B cell (primary cell): ENCODE results near the gene PAWR. TPM values are rescaled to one million over a fixed set of nuclear protein-coding genes. Genes with fewer than 3 reads are reported as not detected.

Source experiments
- ATAC-seq: fragments of 200-7000 bp; cut with Tn5 transposase; one replicate; pipeline ENCODE4 v1.10.0; 2021; ENCODE audit warnings: low read depth, mild to moderate bottlenecking, moderate number of reproducible peaks, moderate library complexity
- CTCF ChIA-PET: fragments of 350-600 bp; sonication (Branson Sonifier 250); formaldehyde crosslinking; loops from one replicate; lab custom pipeline; 2021; ENCODE audit warnings: antibody characterized with exemption, inconsistent platforms; lab: Charles Lee
- POLR2A ChIA-PET: fragments of 350-600 bp; sonication (Branson Sonifier 250); formaldehyde crosslinking; loops from one replicate; lab custom pipeline; 2021; ENCODE audit warnings: antibody characterized with exemption; lab: Charles Lee
- DNase-seq: peaks from one replicate; pipeline ENCODE4 v3.0.0; 2013
- H2AFZ ChIP-seq: 2 replicates; pipeline ENCODE4 v1.6.1; 2012; ENCODE audit warnings: mild to moderate bottlenecking, low read depth, low read length; ENCODE audit not compliant: insufficient read depth, poor library complexity, severe bottlenecking
- H3K27ac ChIP-seq, 2 donors: 1 replicate in 1 of 2; 2 replicates in 1 of 2; pipeline ENCODE4 v1.5.1; 2012 to 2013; ENCODE audit warnings: low read length in 2 of 2, mild to moderate bottlenecking in 2 of 2, moderate library complexity in 1 of 2
- H3K27me3 ChIP-seq, 4 experiments: fragments of 200-600 bp in 1 of 4; sonication (generic) in 1 of 4; replicated peaks in 1 of 4; 1 replicate in 2 of 4; 2 replicates in 2 of 4; pipeline versions ENCODE4 v1.6.1 to v1.7.0; 2013 to 2016; ENCODE audit warnings: low read length in 3 of 4, mild to moderate bottlenecking in 2 of 4, mixed read lengths in 1 of 4, moderate library complexity in 1 of 4; ENCODE audit not compliant: insufficient read depth in 4 of 4, control insufficient read depth in 3 of 4; ENCODE audit errors: control extremely low read depth in 1 of 4
- H3K36me3 ChIP-seq, 2 experiments: replicated peaks in 1 of 2; 1 replicate in 1 of 2; 2 replicates in 1 of 2; pipeline versions ENCODE4 v1.6.1 to v1.7.1; 2013; ENCODE audit warnings: low read length in 1 of 2; ENCODE audit not compliant: insufficient read depth in 2 of 2, control insufficient read depth in 1 of 2; ENCODE audit errors: control extremely low read depth in 1 of 2, extremely low read depth in 1 of 2
- H3K4me1 ChIP-seq, 2 donors: fragments of 200-600 bp in 1 of 2; sonication (generic) in 1 of 2; 1 replicate in 1 of 2; 2 replicates in 1 of 2; pipeline versions ENCODE4 v1.5.1 to v1.6.1; 2013 to 2017; ENCODE audit warnings: low read length in 2 of 2; ENCODE audit not compliant: control insufficient read depth in 2 of 2, insufficient read depth in 2 of 2
- H3K4me2 ChIP-seq: replicated peaks from 2 replicates; pipeline ENCODE3; 2012; ENCODE audit warnings: mild to moderate bottlenecking, low read depth, low read length; ENCODE audit not compliant: poor library complexity, severe bottlenecking
- H3K4me3 ChIP-seq, 5 experiments: fragments of 200-600 bp in 1 of 5; sonication (generic) in 1 of 5; 1 replicate in 3 of 5; 2 replicates in 2 of 5; pipeline versions ENCODE4 v1.5.1 to v1.7.0; 2011 to 2016; ENCODE audit warnings: low read length in 4 of 5, mild to moderate bottlenecking in 4 of 5, low read depth in 2 of 5, control low read depth in 1 of 5, moderate library complexity in 1 of 5; ENCODE audit not compliant: insufficient read depth in 1 of 5; ENCODE audit errors: control extremely low read depth in 1 of 5, extremely low read depth in 1 of 5
- H3K79me2 ChIP-seq: fragments of 200-600 bp; sonication (generic); one replicate; pipeline ENCODE4 v1.6.0; 2016; ENCODE audit warnings: low read length; ENCODE audit not compliant: control insufficient read depth, insufficient read depth
- H3K9ac ChIP-seq: fragments of 200-600 bp; sonication (generic); 2 replicates; pipeline ENCODE4 v1.6.1; 2017; ENCODE audit warnings: mild to moderate bottlenecking, low read length, moderate library complexity
- H3K9me3 ChIP-seq, 3 donors: one replicate each; pipeline versions ENCODE4 v1.6.1 to v1.7.1; 2013; ENCODE audit warnings: low read length in 2 of 3; ENCODE audit not compliant: control insufficient read depth in 2 of 3, insufficient read depth in 1 of 3; ENCODE audit errors: control extremely low read depth in 1 of 3
- H4K20me1 ChIP-seq: 2 replicates; pipeline ENCODE4 v1.6.0; 2012; ENCODE audit warnings: mild to moderate bottlenecking, low read length; ENCODE audit not compliant: insufficient read depth, control insufficient read depth, poor library complexity, severe bottlenecking
- H3K27ac Mint-ChIP-seq: one replicate; pipeline ENCODE4 v1.8.0; 2021; ENCODE audit warnings: mixed read lengths
- H3K27me3 Mint-ChIP-seq: one replicate; pipeline ENCODE4 v1.8.0; 2021; ENCODE audit warnings: mixed read lengths
- H3K4me1 Mint-ChIP-seq: one replicate; pipeline ENCODE4 v1.8.0; 2021; ENCODE audit warnings: mixed read lengths
- H3K4me3 Mint-ChIP-seq: one replicate; pipeline ENCODE4 v1.8.0; 2021; ENCODE audit warnings: mixed read lengths
- H3K9me3 Mint-ChIP-seq: one replicate; pipeline ENCODE4 v1.8.0; 2022; ENCODE audit warnings: mixed read lengths; ENCODE audit not compliant: insufficient read depth
- EZH2 ChIP-seq: IDR thresholded peaks from 2 replicates; pipeline ENCODE4 v1.6.1; 2012; ENCODE audit warnings: borderline replicate concordance, low read depth, mild to moderate bottlenecking, moderate library complexity, low read length; ENCODE audit not compliant: insufficient read depth, poor library complexity, severe bottlenecking
- WGBS: methylation state at CpG from one replicate; pipeline ENCODE4 v1.1.5; 2013; ENCODE audit warnings: missing lambda C conversion rate; ENCODE audit not compliant: insufficient coverage; 5-methylcytosine and 5-hydroxymethylcytosine counted together
- intact Hi-C: fragments of 100-400 bp; cut with micrococcal nuclease; formaldehyde crosslinking; loops from one replicate; pipeline ENCODE4 v1.10.0; 2022
- polyA plus RNA-seq: library from polyadenylated mRNA; depleted of rRNA; stranded (reverse); fragments of >200 nt; gene quantifications from 2 replicates; pipeline ENCODE4 v1.2.3, GENCODE V29; 2012
- total RNA-seq, 2 donors: library from RNA; stranded (reverse); fragments of 120-200 nt in 1 of 2; gene quantifications; 1 replicate in 1 of 2; 2 replicates in 1 of 2; pipeline versions ENCODE4 v1.2.3 to v1.2.4, GENCODE V29; 2013 to 2022
- TF ChIP-seq, protein P1 (sequence below): fragments of 200-600 bp; IDR thresholded peaks from one replicate; pipeline ENCODE4 v1.8.0; 2022; ENCODE audit warnings: antibody characterized with exemption, mild to moderate bottlenecking

The PAWR gene
- total and polyA plus RNA-seq, 2 donors (not counting 1 experiment from before 2014, with no cell fraction given) = 17.9 to 90.1 TPM

DNA sequence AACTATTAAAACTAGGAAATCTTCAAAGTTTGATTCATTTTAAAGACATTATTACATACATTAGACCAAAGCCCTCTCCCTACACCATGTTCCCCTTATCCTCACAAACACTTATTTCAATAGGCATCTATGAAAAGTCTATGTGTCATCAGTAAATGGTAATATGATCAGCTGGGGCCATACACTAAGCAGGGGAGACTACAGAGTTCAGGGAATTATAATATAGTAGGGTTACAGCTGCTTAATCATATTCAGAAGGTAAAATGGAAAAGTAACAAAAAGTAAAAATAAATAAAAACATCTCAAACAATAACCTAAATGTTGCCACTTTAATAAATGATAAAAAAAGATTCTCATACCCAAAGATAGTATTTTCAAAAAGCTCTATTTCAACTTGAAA is 29.1 kb downstream of the PAWR start:
- intact Hi-C loops = loop anchor here (2.0 kb wide), 1 partner anchor 15 kb away; no protein-coding TSS in a partner anchor
- TF ChIP-seq, protein P1, sequence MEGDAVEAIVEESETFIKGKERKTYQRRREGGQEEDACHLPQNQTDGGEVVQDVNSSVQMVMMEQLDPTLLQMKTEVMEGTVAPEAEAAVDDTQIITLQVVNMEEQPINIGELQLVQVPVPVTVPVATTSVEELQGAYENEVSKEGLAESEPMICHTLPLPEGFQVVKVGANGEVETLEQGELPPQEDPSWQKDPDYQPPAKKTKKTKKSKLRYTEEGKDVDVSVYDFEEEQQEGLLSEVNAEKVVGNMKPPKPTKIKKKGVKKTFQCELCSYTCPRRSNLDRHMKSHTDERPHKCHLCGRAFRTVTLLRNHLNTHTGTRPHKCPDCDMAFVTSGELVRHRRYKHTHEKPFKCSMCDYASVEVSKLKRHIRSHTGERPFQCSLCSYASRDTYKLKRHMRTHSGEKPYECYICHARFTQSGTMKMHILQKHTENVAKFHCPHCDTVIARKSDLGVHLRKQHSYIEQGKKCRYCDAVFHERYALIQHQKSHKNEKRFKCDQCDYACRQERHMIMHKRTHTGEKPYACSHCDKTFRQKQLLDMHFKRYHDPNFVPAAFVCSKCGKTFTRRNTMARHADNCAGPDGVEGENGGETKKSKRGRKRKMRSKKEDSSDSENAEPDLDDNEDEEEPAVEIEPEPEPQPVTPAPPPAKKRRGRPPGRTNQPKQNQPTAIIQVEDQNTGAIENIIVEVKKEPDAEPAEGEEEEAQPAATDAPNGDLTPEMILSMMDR = no peak
- no peak for TF ChIP-seq EZH2
- H3K9ac ChIP-seq = no peak overlapping the region

DNA sequence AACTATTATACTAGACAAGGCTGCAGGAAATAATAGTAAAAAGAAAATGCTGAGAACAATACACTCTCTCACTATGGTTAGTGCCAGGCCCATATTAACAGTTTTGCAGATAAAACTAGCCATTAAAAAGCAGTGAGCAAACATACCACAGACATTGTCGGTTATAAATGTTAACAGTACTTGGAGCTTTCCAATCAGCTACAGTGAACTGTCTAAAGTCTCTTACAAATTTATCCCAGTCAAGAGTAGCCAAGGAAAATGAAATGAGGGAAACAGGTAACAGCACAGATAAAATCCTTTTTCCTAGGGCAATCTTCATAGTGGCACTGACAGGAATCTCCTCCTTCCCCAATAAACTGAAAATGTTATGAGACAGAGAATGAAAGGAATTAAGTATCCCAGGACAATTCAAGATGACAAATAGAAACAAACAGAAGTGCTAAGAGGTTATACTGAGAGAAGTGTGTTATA is 30.8 kb downstream of the PAWR start:
- no peak for TF ChIP-seq EZH2
- TF ChIP-seq, protein P1 = no peak
- Histone ChIP-seq H2AFZ (no peak overlapping the region), H3K4me1 (no peaks in the 10 kb centered on the region), H3K9ac (no peak overlapping the region), H3K36me3 (peaks cover 0 to 2% of the 10 kb centered on the region in 2 experiments), H3K9me3 (peaks cover 0 to 4% (median 0%) of the 10 kb centered on the region in 3 donors), H3K27me3 (no peaks in the 10 kb centered on the region), H3K79me2 (peaks cover 90% of the 10 kb centered on the region), H4K20me1 (peaks cover 67% of the 10 kb centered on the region), H3K4me3 (no peak overlapping the region), H3K4me2 (no peak overlapping the region), H3K27ac (no peak overlapping the region)
- intact Hi-C loops = no loop called here
- Mint-ChIP-seq H3K27me3 (no peaks in the 10 kb centered on the region), H3K9me3 (no peaks in the 10 kb centered on the region), H3K4me3 (no peak overlapping the region), H3K4me1 (peaks cover 21% of the 10 kb centered on the region), H3K27ac (no peak overlapping the region)
- ATAC-seq (no peak), DNase-seq (no peak)
- POLR2A ChIA-PET = no interaction called here
- WGBS = no CpG with 5 or more reads among the region's 1 CpG
- CTCF ChIA-PET = no interaction called here

More for the DNA sequence above, 29.1 kb downstream of the PAWR start:
- ChIA-PET CTCF (no interaction called here), POLR2A (no interaction called here)
- Histone ChIP-seq H3K4me3 (no peak overlapping the region), H3K36me3 (peaks cover 0 to 2% of the 10 kb centered on the region in 2 experiments), H2AFZ (no peak overlapping the region), H3K27ac (no peak overlapping the region), H3K79me2 (peaks cover 85% of the 10 kb centered on the region), H3K4me1 (peaks cover 0 to 9% of the 10 kb centered on the region in 2 donors), H3K4me2 (no peak overlapping the region), H3K27me3 (no peaks in the 10 kb centered on the region), H4K20me1 (peaks cover 66% of the 10 kb centered on the region), H3K9me3 (peaks cover 0 to 4% (median 0%) of the 10 kb centered on the region in 3 donors)
- ATAC-seq (no peak), DNase-seq (no peak)
- no peaks in the 10 kb centered on the region for H3K9me3 Mint-ChIP-seq
- no peaks in the 10 kb centered on the region for H3K27me3 Mint-ChIP-seq
- H3K27ac Mint-ChIP-seq = no peak overlapping the region
- H3K4me1 Mint-ChIP-seq = peaks cover 30% of the 10 kb centered on the region
- H3K4me3 Mint-ChIP-seq = no peak overlapping the region
